ENCODE results near the gene CSF1. TPM values are rescaled to one million over a fixed set of nuclear protein-coding genes. Genes with fewer than 3 reads are reported as not detected.

CSF1 gene
- total and polyA plus RNA-seq, 2 of the 13 experiments (the other 11 are each of a cell fraction or from before 2014, with no cell fraction given) = 4.6 to 13.3 TPM

- no peak for TF ChIP-seq SETDB1 (CRISPR knock-in tag; IDR thresholded peaks at IDR 0.05; ENCODE audit: borderline replicate concordance)
- no peak for TF ChIP-seq XBP1 (CRISPR knock-in tag; IDR thresholded peaks at IDR 0.05)
- TF ChIP-seq GATAD1 (CRISPR knock-in tag; IDR thresholded peaks at IDR 0.05) = peak; percentile 45; the same call in 1 of the 2 replicates
- no peak for TF ChIP-seq FIP1L1 (IDR thresholded peaks at IDR 0.05; ENCODE audit: borderline replicate concordance, insufficient read depth, low read depth, low read length)
- TF ChIP-seq, protein P1, sequence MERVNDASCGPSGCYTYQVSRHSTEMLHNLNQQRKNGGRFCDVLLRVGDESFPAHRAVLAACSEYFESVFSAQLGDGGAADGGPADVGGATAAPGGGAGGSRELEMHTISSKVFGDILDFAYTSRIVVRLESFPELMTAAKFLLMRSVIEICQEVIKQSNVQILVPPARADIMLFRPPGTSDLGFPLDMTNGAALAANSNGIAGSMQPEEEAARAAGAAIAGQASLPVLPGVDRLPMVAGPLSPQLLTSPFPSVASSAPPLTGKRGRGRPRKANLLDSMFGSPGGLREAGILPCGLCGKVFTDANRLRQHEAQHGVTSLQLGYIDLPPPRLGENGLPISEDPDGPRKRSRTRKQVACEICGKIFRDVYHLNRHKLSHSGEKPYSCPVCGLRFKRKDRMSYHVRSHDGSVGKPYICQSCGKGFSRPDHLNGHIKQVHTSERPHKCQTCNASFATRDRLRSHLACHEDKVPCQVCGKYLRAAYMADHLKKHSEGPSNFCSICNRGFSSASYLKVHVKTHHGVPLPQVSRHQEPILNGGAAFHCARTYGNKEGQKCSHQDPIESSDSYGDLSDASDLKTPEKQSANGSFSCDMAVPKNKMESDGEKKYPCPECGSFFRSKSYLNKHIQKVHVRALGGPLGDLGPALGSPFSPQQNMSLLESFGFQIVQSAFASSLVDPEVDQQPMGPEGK (CRISPR knock-in tag; IDR thresholded peaks at IDR 0.05) = peak; percentile 74
- TF ChIP-seq ATF1 (CRISPR knock-in tag; IDR thresholded peaks at IDR 0.05) = peak; percentile 33; the same call in 1 of the 2 replicates
- TF ChIP-seq, protein P2, sequence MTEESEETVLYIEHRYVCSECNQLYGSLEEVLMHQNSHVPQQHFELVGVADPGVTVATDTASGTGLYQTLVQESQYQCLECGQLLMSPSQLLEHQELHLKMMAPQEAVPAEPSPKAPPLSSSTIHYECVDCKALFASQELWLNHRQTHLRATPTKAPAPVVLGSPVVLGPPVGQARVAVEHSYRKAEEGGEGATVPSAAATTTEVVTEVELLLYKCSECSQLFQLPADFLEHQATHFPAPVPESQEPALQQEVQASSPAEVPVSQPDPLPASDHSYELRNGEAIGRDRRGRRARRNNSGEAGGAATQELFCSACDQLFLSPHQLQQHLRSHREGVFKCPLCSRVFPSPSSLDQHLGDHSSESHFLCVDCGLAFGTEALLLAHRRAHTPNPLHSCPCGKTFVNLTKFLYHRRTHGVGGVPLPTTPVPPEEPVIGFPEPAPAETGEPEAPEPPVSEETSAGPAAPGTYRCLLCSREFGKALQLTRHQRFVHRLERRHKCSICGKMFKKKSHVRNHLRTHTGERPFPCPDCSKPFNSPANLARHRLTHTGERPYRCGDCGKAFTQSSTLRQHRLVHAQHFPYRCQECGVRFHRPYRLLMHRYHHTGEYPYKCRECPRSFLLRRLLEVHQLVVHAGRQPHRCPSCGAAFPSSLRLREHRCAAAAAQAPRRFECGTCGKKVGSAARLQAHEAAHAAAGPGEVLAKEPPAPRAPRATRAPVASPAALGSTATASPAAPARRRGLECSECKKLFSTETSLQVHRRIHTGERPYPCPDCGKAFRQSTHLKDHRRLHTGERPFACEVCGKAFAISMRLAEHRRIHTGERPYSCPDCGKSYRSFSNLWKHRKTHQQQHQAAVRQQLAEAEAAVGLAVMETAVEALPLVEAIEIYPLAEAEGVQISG (CRISPR knock-in tag; IDR thresholded peaks at IDR 0.05) = no peak
- peak; percentile 58; the same call in 1 of the 2 replicates for TF ChIP-seq ZFP1 (CRISPR knock-in tag; IDR thresholded peaks at IDR 0.05)
- no peak for TF ChIP-seq ZNF33B (CRISPR knock-in tag; IDR thresholded peaks at IDR 0.05)
- no peak for TF ChIP-seq PRDM4 (CRISPR knock-in tag; IDR thresholded peaks at IDR 0.05; ENCODE audit: borderline replicate concordance)
- peak; percentile 82 for TF ChIP-seq ZEB1 (IDR thresholded peaks at IDR 0.05; ENCODE audit: insufficient replicate concordance, low read depth)
- TF ChIP-seq HES4 (CRISPR knock-in tag; IDR thresholded peaks at IDR 0.05; ENCODE audit: borderline replicate concordance) = no peak
- TF ChIP-seq, protein P3, sequence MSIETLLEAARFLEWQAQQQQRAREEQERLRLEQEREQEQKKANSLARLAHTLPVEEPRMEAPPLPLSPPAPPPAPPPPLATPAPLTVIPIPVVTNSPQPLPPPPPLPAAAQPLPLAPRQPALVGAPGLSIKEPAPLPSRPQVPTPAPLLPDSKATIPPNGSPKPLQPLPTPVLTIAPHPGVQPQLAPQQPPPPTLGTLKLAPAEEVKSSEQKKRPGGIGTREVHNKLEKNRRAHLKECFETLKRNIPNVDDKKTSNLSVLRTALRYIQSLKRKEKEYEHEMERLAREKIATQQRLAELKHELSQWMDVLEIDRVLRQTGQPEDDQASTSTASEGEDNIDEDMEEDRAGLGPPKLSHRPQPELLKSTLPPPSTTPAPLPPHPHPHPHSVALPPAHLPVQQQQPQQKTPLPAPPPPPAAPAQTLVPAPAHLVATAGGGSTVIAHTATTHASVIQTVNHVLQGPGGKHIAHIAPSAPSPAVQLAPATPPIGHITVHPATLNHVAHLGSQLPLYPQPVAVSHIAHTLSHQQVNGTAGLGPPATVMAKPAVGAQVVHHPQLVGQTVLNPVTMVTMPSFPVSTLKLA (IDR thresholded peaks at IDR 0.05) = no peak
- peak; percentile 69; the same call in 1 of the 2 replicates for TF ChIP-seq GFI1 (CRISPR knock-in tag; IDR thresholded peaks at IDR 0.05; ENCODE audit: borderline replicate concordance)
- TF ChIP-seq, protein P4, sequence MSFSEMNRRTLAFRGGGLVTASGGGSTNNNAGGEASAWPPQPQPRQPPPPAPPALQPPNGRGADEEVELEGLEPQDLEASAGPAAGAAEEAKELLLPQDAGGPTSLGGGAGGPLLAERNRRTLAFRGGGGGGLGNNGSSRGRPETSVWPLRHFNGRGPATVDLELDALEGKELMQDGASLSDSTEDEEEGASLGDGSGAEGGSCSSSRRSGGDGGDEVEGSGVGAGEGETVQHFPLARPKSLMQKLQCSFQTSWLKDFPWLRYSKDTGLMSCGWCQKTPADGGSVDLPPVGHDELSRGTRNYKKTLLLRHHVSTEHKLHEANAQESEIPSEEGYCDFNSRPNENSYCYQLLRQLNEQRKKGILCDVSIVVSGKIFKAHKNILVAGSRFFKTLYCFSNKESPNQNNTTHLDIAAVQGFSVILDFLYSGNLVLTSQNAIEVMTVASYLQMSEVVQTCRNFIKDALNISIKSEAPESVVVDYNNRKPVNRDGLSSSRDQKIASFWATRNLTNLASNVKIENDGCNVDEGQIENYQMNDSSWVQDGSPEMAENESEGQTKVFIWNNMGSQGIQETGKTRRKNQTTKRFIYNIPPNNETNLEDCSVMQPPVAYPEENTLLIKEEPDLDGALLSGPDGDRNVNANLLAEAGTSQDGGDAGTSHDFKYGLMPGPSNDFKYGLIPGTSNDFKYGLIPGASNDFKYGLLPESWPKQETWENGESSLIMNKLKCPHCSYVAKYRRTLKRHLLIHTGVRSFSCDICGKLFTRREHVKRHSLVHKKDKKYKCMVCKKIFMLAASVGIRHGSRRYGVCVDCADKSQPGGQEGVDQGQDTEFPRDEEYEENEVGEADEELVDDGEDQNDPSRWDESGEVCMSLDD (CRISPR knock-in tag; IDR thresholded peaks at IDR 0.05; ENCODE audit: borderline replicate concordance) = no peak; the same call in 1 of the 2 replicates
- no peak for TF ChIP-seq CHCHD3 (CRISPR knock-in tag; IDR thresholded peaks at IDR 0.05)
- no peak for TF ChIP-seq IKZF1 (IDR thresholded peaks at IDR 0.05)
Observed at GRCh38 chr1:109959974-109960744, 49.5 kb downstream of the CSF1 start (continued).

Data from HepG2 (cell line).